ENCODE measurements around the gene TOX4.

The TOX4 gene

DNA sequence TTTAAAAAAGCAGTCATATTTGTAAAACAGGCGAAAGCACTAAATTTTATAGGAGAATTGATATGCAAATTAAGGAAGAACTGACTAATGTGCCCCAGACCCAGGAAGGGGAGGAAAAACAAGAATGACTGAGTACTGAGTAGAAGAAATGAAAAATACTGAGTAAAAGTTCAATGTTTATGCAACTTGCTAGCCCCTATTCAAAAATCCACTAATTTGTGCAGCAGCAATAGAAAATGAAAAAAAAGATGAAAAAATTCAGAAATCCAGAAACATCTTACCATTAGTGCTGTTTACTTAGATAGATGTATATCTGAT lies 27.1 kb upstream of the TOX4 start:
- H3K4me3 ChIP-seq (ENCODE audit: low read depth, low read length) = no peak overlapping the region
- in situ Hi-C loops (cut with HindIII; ENCODE audit: low sequenced_read_pairs) = no loop called here
- no peak for TF ChIP-seq CTCF (IDR thresholded peaks at IDR 0.05; ENCODE audit: low read depth, low read length)
- no peak for DNase-seq (ENCODE audit: low read depth, low spot score)

GRCh38 chr14:21454843-21455544 lies 22.0 kb upstream of the TOX4 start:
- H3K4me3 ChIP-seq (ENCODE audit: low read depth, low read length) = peak overlapping the region; percentile 96
- DNase-seq (ENCODE audit: low read depth, low spot score) = no peak
- TF ChIP-seq CTCF (IDR thresholded peaks at IDR 0.05; ENCODE audit: low read depth, low read length) = no peak
- in situ Hi-C loops (cut with HindIII; ENCODE audit: low sequenced_read_pairs) = no loop called here

- no peak for DNase-seq (ENCODE audit: low read depth, low spot score)
- H3K4me3 ChIP-seq (ENCODE audit: low read depth, low read length) = peak overlapping the region; percentile 96
- in situ Hi-C loops (cut with HindIII; ENCODE audit: low sequenced_read_pairs) = no loop called here
- TF ChIP-seq CTCF (IDR thresholded peaks at IDR 0.05; ENCODE audit: low read depth, low read length) = no peak
Measured at GRCh38 chr14:21455592-21455911, 21.4 kb upstream of the TOX4 start.

GRCh38 chr14:21455912-21456667 lies 20.9 kb upstream of the TOX4 start, which contains the start of gene CHD8:
Gene CHD8 (minus strand): TSS chr14:21456123. CDS start chr14:21431643, 24,480 bp downstream.
- DNase-seq (ENCODE audit: low read depth, low spot score) = peak; percentile 100
- TF ChIP-seq CTCF (IDR thresholded peaks at IDR 0.05; ENCODE audit: low read depth, low read length) = peak; percentile 53
- in situ Hi-C loops (cut with HindIII; ENCODE audit: low sequenced_read_pairs) = no loop called here
- H3K4me3 ChIP-seq (ENCODE audit: low read depth, low read length) = peak within 1 kb of the TSS; percentile 96

DNA sequence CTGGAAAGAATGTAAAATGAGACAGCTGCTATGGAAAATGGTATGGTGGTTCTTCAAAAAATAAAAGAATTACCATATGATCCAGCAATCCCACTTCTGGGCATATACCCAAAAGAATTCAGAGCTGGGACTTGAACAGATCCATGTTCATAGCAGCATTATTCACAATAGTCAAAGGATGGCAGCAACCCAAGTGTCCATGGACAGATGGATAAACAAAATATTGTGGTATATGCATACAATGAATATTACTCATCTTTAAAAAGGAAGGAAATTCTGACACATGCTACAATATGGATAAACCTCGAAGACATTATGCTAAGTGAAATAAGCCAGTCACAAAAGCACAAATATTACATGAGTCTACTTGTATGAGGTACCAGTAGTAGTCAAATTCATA lies 9.4 kb upstream of the TOX4 start:
- in situ Hi-C loops (cut with HindIII; ENCODE audit: low sequenced_read_pairs) = no loop called here
- no peak for TF ChIP-seq CTCF (IDR thresholded peaks at IDR 0.05; ENCODE audit: low read depth, low read length)
- H3K4me3 ChIP-seq (ENCODE audit: low read depth, low read length) = no peak overlapping the region
- DNase-seq (ENCODE audit: low read depth, low spot score) = peak; percentile 51

- DNase-seq (ENCODE audit: low read depth, low spot score) = no peak
- TF ChIP-seq CTCF (IDR thresholded peaks at IDR 0.05; ENCODE audit: low read depth, low read length) = no peak
- in situ Hi-C loops (cut with HindIII; ENCODE audit: low sequenced_read_pairs) = no loop called here
- H3K4me3 ChIP-seq (ENCODE audit: low read depth, low read length) = peak overlapping the region; percentile 90
Measured at GRCh38 chr14:21475767-21476522, 1.1 kb upstream of the TOX4 start.

Measured in astrocyte of the spinal cord (primary cell).